ENCODE measurements around the gene CACNA1C.

DNA sequence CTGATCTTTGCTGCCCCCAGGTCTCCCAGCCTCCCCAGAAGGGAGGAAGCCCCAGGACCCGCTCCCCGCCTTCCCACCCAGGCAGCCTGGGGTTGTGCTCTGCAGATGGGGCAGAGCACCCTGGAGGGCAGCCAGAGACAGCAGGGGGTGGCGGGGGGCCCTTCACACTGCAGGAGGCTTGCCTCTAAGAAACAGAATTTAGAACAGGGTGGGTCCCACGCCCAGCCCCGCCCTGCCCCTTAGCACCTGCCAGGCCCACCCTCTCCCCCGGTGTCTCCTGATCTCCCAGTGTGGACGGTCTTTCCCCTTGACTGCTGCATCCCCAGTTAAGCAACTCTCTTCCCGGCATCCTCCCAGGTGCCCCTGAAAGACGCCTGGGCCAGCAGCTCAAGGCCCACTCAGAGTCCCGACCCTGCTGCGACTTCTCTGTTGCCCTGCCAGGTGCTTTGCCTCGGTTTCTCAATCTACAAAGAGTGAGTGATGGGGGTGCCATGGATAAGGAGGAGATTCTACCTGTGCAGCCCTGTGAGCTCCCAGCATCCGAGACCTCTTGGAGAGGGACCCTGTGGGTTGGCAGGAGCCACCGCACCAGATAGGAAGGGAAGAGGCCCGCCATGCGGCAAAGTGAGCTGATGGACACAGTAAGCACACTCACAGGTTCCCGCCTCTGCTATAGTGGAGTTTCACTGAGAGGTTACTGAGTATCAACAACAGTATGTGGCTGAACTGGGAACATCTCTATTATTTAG lies 414.8 kb downstream of the CACNA1C start:
- TF ChIP-seq POLR2A (IDR thresholded peaks at IDR 0.05): no peak
- TF ChIP-seq CTCF (IDR thresholded peaks at IDR 0.05): no peak

All from tibial nerve (tissue), 3 donors.